Upper lobe of right lung (tissue), 1 donor: ENCODE results near the gene CACNG4. TPM values are rescaled to one million over a fixed set of nuclear protein-coding genes. Genes with fewer than 3 reads are reported as not detected.
A peak's percentile ranks its signal among the peaks of the same experiment; 100 is the strongest.

Source experiments
- ATAC-seq: fragments of 200-7000 bp; cut with Tn5 transposase; one replicate; pipeline ENCODE4 v1.9.1; 2020; ENCODE audit warnings: mild to moderate bottlenecking, moderate library complexity
- DNase-seq: peaks from one replicate; pipeline ENCODE4 v3.0.0-alpha.2; 2020
- H3K27ac ChIP-seq: fragments of 200-600 bp; one replicate; pipeline ENCODE4 v1.8.0; 2022
- H3K27me3 ChIP-seq: fragments of 200-600 bp; one replicate; pipeline ENCODE4 v1.8.0; 2022; ENCODE audit warnings: mild to moderate bottlenecking
- H3K36me3 ChIP-seq: fragments of 200-600 bp; one replicate; pipeline ENCODE4 v1.8.0; 2022
- H3K4me1 ChIP-seq: fragments of 200-600 bp; one replicate; pipeline ENCODE4 v1.8.0; 2022
- H3K4me3 ChIP-seq: fragments of 200-600 bp; one replicate; pipeline ENCODE4 v1.8.0; 2022; ENCODE audit warnings: mild to moderate bottlenecking
- H3K9me3 ChIP-seq: fragments of 200-600 bp; one replicate; pipeline ENCODE4 v1.8.0; 2022
- CTCF ChIP-seq: fragments of 200-600 bp; IDR thresholded peaks from one replicate; pipeline ENCODE4 v1.8.0; 2022; ENCODE audit warnings: antibody characterized with exemption
- intact Hi-C: fragments of 100-400 bp; cut with DNase I; formaldehyde crosslinking; loops from one replicate; pipeline ENCODE4 v1.11.0; 2022
- long read RNA-seq: library from polyadenylated mRNA; unstranded; transcript quantifications from one replicate; pipeline ENCODE4 v2.0.0, GENCODE V29; 2021
- total RNA-seq: library from RNA; stranded (reverse); fragmentation: NEBNext Ultra II Directional; extraction: Animal tissue kit (Norgen Biotek cat#: 25700); gene quantifications from one replicate; pipeline ENCODE4 v1.2.1, GENCODE V29; 2021
- donor health status: DM: no; HTN: yes; CAD: no; lungs with severe emphysema.

Gene CACNG4
- total RNA-seq, result 9.3 TPM
- long read RNA-seq, transcript CACNG4-201 (4 exons, 3,380 nt), result major isoform, 12 of 15 reads
- long read RNA-seq, partial matches to known transcripts, result 0 of 15 reads
- long read RNA-seq, other reads (novel, unspliced or antisense), result 3 of 15 reads

- Histone ChIP-seq H3K9me3 (no peaks in the 10 kb centered on the region), H3K4me1 (peaks cover 6% of the 10 kb centered on the region), H3K27me3 (peaks cover 40% of the 10 kb centered on the region), H3K27ac (no peak within 1 kb of the TSS), H3K36me3 (no peaks in the 10 kb centered on the region), H3K4me3 (peak within 1 kb of the TSS; percentile 42)
- peak; percentile 56 for ATAC-seq
- intact Hi-C loops, result no loop called here
- TF ChIP-seq CTCF, result no peak
- DNase-seq, result no peak
These were observed at the start of gene CACNG4 for GRCh38 chr17:66963909-66964771. TSS of gene CACNG4 (plus strand) at chr17:66964707. CDS start at chr17:66964912, 205 bp downstream.

DNA sequence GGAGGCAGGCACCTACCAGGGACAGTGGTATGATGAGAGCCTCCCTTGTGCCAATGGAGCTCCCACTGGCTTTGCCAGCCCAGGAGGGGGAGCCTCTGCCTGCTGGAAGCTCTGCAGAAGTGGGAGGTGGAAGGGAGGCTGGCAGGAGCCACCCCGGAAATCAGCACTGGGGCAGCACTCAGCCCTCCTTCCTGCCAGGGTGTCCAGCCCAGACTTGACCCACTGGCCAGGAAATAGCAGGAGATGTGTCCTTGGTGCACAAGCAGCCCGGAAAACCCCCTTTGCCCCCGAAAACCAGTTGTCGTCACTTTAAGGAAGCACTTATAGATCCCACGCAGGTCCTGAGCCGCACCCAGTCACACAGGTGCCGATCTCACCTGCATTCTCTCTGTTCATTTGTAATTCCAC is 49.3 kb upstream of the CACNG4 start:
- Histone ChIP-seq H3K4me3 (no peak overlapping the region), H3K9me3 (no peaks in the 10 kb centered on the region)
- intact Hi-C loops, result no loop called here

DNA sequence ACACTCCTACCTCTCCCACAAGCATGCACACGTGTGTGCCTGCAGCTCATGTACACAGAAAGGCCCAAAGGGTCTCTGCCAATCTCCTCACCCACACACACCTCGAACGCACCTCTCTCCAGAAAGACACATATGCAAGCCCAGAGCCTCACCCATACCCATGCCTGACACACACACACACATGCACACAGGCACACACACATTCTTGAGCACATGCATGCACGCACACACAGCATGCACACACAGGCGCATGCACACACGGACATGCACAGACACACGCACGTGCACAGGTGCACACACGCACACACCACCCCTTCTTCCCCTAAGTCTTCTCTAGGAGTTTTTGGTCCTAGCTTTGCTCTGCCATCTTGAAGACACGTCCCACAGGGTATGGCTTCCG is 48.7 kb upstream of the CACNG4 start:
- ATAC-seq (no peak), DNase-seq (no peak)

More for the DNA sequence above, 49.3 kb upstream of the CACNG4 start:
- no peaks in the 10 kb centered on the region for H3K4me1 ChIP-seq
- DNase-seq (no peak), ATAC-seq (peak; percentile 87)
- no peaks in the 10 kb centered on the region for H3K27me3 ChIP-seq
- no peak overlapping the region for H3K27ac ChIP-seq
- TF ChIP-seq CTCF, result peak; percentile 19
- H3K36me3 ChIP-seq, result no peaks in the 10 kb centered on the region

GRCh38 chr17:66916946-66917345 is 47.6 kb upstream of the CACNG4 start:
- no peak for ATAC-seq
- Histone ChIP-seq H3K4me3 (no peak overlapping the region), H3K27me3 (no peaks in the 10 kb centered on the region), H3K36me3 (no peaks in the 10 kb centered on the region), H3K27ac (no peak overlapping the region), H3K4me1 (no peaks in the 10 kb centered on the region), H3K9me3 (no peaks in the 10 kb centered on the region)
- TF ChIP-seq CTCF, result no peak
- intact Hi-C loops, result no loop called here
- DNase-seq, result no peak

More for the DNA sequence above, 48.7 kb upstream of the CACNG4 start:
- Histone ChIP-seq H3K9me3 (no peaks in the 10 kb centered on the region), H3K4me3 (no peak overlapping the region), H3K27ac (no peak overlapping the region), H3K4me1 (no peaks in the 10 kb centered on the region), H3K36me3 (no peaks in the 10 kb centered on the region), H3K27me3 (no peaks in the 10 kb centered on the region)
- intact Hi-C loops, result no loop called here
- no peak for TF ChIP-seq CTCF

DNA sequence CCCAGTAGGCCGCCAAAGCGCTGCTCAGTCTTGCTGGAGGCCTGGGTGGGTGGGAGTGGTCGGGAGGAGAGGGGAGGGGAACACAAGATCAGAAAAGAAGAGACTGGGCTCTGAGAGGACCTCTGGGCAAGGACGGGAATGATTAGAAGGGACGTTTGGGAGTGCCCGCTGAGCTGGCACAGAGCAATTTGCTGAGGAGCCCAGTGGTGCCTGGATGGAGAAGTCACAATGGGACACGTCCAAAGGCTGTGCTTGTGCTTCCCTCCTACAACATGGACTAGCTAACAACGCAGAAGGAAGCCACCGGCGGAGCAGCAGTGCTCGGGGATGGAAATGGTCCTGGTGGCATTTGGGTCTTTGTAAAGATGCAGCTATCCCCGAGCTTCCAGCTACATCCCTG is 45.6 kb upstream of the CACNG4 start:
- no peaks in the 10 kb centered on the region for H3K9me3 ChIP-seq
- H3K4me3 ChIP-seq, result no peak overlapping the region
- intact Hi-C loops, result no loop called here
- H3K27ac ChIP-seq, result no peak overlapping the region
- no peaks in the 10 kb centered on the region for H3K27me3 ChIP-seq
- DNase-seq, result peak; percentile 40
- ATAC-seq, result no peak
- no peak for TF ChIP-seq CTCF
- H3K4me1 ChIP-seq, result no peaks in the 10 kb centered on the region
- no peaks in the 10 kb centered on the region for H3K36me3 ChIP-seq
